Ectodermal cell (in vitro differentiated cells): ENCODE results near the gene NANOG. TPM values are rescaled to one million over a fixed set of nuclear protein-coding genes. Genes with fewer than 3 reads are reported as not detected.
"Not testable (repeated sequence)": the region's sequence is repeated elsewhere in the genome, so short reads cannot be mapped to it uniquely, and the experiment has no call there.

ENCODE experiments used
- H3K27ac ChIP-seq: 2 replicates; pipeline ENCODE4 v1.7.0; 2013; ENCODE audit warnings: mild to moderate bottlenecking, low read depth, low read length; ENCODE audit not compliant: insufficient read depth, poor library complexity, severe bottlenecking
- H3K27me3 ChIP-seq: 2 replicates; pipeline ENCODE4 v1.7.0; 2013; ENCODE audit warnings: mild to moderate bottlenecking, low read length; ENCODE audit not compliant: insufficient read depth, control insufficient read depth, poor library complexity, severe bottlenecking
- H3K36me3 ChIP-seq: one replicate; pipeline ENCODE4 v1.7.0; 2013; ENCODE audit warnings: low read length; ENCODE audit not compliant: control insufficient read depth, insufficient read depth
- H3K4me1 ChIP-seq: one replicate; pipeline ENCODE4 v1.7.0; 2013; ENCODE audit warnings: low read length; ENCODE audit not compliant: control insufficient read depth, insufficient read depth
- H3K4me3 ChIP-seq: 2 replicates; pipeline ENCODE4 v1.7.0; 2013; ENCODE audit warnings: low read depth, low read length, control low read depth; ENCODE audit not compliant: insufficient read depth
- H3K9me3 ChIP-seq: 2 replicates; pipeline ENCODE4 v1.7.0; 2013; ENCODE audit warnings: mild to moderate bottlenecking, low read length, moderate library complexity; ENCODE audit not compliant: control insufficient read depth
- WGBS, 2 experiments: methylation state at CpG; one replicate each; pipeline ENCODE4 v1.1.7; 2013; ENCODE audit warnings: missing lambda C conversion rate in 2 of 2; 5-methylcytosine and 5-hydroxymethylcytosine counted together
- polyA plus RNA-seq, 4 experiments: library from polyadenylated mRNA; stranded (reverse); fragments of 50-300 nt; gene quantifications; one replicate each; pipeline ENCODE4 v1.2.3, GENCODE V29; 2013

Gene NANOG
- not detected for polyA plus RNA-seq (2013, experiment 1 of 4)
- 0.14 TPM for polyA plus RNA-seq (2013, experiment 2 of 4)
- not detected for polyA plus RNA-seq (2013, experiment 3 of 4)
- polyA plus RNA-seq (2013, experiment 4 of 4) = not detected

GRCh38 chr12:7788884-7789528 lies at the start of gene NANOG:
NANOG (plus strand) TSS chr12:7789402; CDS start chr12:7789615, 213 bp downstream.
- H3K36me3 ChIP-seq, H3K27ac ChIP-seq, H3K4me3 ChIP-seq, H3K9me3 ChIP-seq: not testable (repeated sequence)
- peaks cover 14% of the 10 kb centered on the region for H3K4me1 ChIP-seq
- H3K27me3 ChIP-seq = peaks cover 27% of the 10 kb centered on the region
- WGBS, 2 experiments = 21 to 30% methylated on average over 11 to 13 of the region's 13 CpGs

GRCh38 chr12:7747246-7747645 lies 42.0 kb upstream of the NANOG start, which contains the start of gene CLEC4C:
CLEC4C (minus strand) TSS chr12:7747375; CDS start chr12:7747348, 27 bp downstream.
- Histone ChIP-seq H3K27me3 (no peaks in the 10 kb centered on the region), H3K4me3 (no peak within 1 kb of the TSS), H3K27ac (no peak within 1 kb of the TSS), H3K4me1 (no peaks in the 10 kb centered on the region), H3K9me3 (no peaks in the 10 kb centered on the region), H3K36me3 (no peaks in the 10 kb centered on the region)
- 88 to 90% methylated on average over 5 of the region's 5 CpGs for WGBS, 2 experiments

- H3K9me3 ChIP-seq = no peaks in the 10 kb centered on the region
- H3K4me1 ChIP-seq = no peaks in the 10 kb centered on the region
- H3K27me3 ChIP-seq = no peaks in the 10 kb centered on the region
- H3K27ac ChIP-seq = no peak overlapping the region
- no peaks in the 10 kb centered on the region for H3K36me3 ChIP-seq
- no peak overlapping the region for H3K4me3 ChIP-seq
- 80 to 85% methylated on average over 4 of the region's 4 CpGs for WGBS, 2 experiments
Measured at GRCh38 chr12:7748852-7749251, 40.4 kb upstream of the NANOG start.

GRCh38 chr12:7749442-7749841 lies 39.8 kb upstream of the NANOG start:
- Histone ChIP-seq H3K4me1 (no peaks in the 10 kb centered on the region), H3K36me3 (no peaks in the 10 kb centered on the region), H3K9me3 (no peaks in the 10 kb centered on the region), H3K4me3 (no peak overlapping the region), H3K27me3 (no peaks in the 10 kb centered on the region), H3K27ac (no peak overlapping the region)
- WGBS, 2 experiments = 92 to 94% methylated on average over 8 of the region's 8 CpGs

- 72 to 83% methylated on average over 6 of the region's 6 CpGs for WGBS, 2 experiments
- no peaks in the 10 kb centered on the region for H3K27me3 ChIP-seq
Measured at GRCh38 chr12:7750350-7750749, 38.9 kb upstream of the NANOG start.

GRCh38 chr12:7751394-7751793 lies 37.8 kb upstream of the NANOG start:
- 93 to 95% methylated on average over 20 of the region's 20 CpGs for WGBS, 2 experiments
- Histone ChIP-seq H3K4me1 (no peaks in the 10 kb centered on the region), H3K36me3 (no peaks in the 10 kb centered on the region), H3K4me3 (no peak overlapping the region), H3K27ac (no peak overlapping the region), H3K27me3 (no peaks in the 10 kb centered on the region), H3K9me3 (no peaks in the 10 kb centered on the region)

More at GRCh38 chr12:7750350-7750749, 38.9 kb upstream of the NANOG start:
- Histone ChIP-seq H3K27ac (no peak overlapping the region), H3K4me3 (no peak overlapping the region), H3K36me3 (no peaks in the 10 kb centered on the region), H3K9me3 (no peaks in the 10 kb centered on the region), H3K4me1 (no peaks in the 10 kb centered on the region)

GRCh38 chr12:7751941-7752922 lies 37.0 kb upstream of the NANOG start:
- not testable (repeated sequence) for H3K4me3 ChIP-seq, H3K9me3 ChIP-seq, H3K4me1 ChIP-seq, H3K27me3 ChIP-seq, H3K27ac ChIP-seq, H3K36me3 ChIP-seq
- WGBS, 2 experiments = 95% methylated on average over 38 to 43 of the region's 48 CpGs

- H3K4me1 ChIP-seq, H3K36me3 ChIP-seq, H3K9me3 ChIP-seq, H3K27ac ChIP-seq, H3K4me3 ChIP-seq, H3K27me3 ChIP-seq: not testable (repeated sequence)
- 93 to 94% methylated on average over 9 of the region's 9 CpGs for WGBS, 2 experiments
Measured at GRCh38 chr12:7755668-7756067, 33.5 kb upstream of the NANOG start.

- Histone ChIP-seq H3K36me3 (no peaks in the 10 kb centered on the region), H3K9me3 (no peaks in the 10 kb centered on the region), H3K27ac (no peak overlapping the region), H3K27me3 (no peaks in the 10 kb centered on the region), H3K4me3 (no peak overlapping the region), H3K4me1 (no peaks in the 10 kb centered on the region)
- WGBS, 2 experiments = 84 to 93% methylated on average over 2 of the region's 2 CpGs
Measured at GRCh38 chr12:7756993-7757392, 32.2 kb upstream of the NANOG start.

- no peaks in the 10 kb centered on the region for H3K9me3 ChIP-seq
- no peaks in the 10 kb centered on the region for H3K27me3 ChIP-seq
- no peak overlapping the region for H3K27ac ChIP-seq
- no peak overlapping the region for H3K4me3 ChIP-seq
- 75 to 80% methylated on average over 9 of the region's 9 CpGs for WGBS, 2 experiments
- H3K36me3 ChIP-seq = no peaks in the 10 kb centered on the region
- no peaks in the 10 kb centered on the region for H3K4me1 ChIP-seq
Measured at GRCh38 chr12:7758766-7759140, 30.4 kb upstream of the NANOG start.
